NCI-H2196 treated with DMSO at 0.1 percent for 48 hours (cell line): Measurements from ENCODE around the gene SEZ6.

Experiments used
- DNase-seq: peaks from one replicate; lab custom pipeline; 2025; ENCODE audit not compliant: unreplicated experiment; lab: John Stamatoyannopoulos, UW

Gene SEZ6

GRCh38 chr17:28908640-28909167 lies 97.1 kb downstream of the SEZ6 start:
- no peak for DNase-seq

DNA sequence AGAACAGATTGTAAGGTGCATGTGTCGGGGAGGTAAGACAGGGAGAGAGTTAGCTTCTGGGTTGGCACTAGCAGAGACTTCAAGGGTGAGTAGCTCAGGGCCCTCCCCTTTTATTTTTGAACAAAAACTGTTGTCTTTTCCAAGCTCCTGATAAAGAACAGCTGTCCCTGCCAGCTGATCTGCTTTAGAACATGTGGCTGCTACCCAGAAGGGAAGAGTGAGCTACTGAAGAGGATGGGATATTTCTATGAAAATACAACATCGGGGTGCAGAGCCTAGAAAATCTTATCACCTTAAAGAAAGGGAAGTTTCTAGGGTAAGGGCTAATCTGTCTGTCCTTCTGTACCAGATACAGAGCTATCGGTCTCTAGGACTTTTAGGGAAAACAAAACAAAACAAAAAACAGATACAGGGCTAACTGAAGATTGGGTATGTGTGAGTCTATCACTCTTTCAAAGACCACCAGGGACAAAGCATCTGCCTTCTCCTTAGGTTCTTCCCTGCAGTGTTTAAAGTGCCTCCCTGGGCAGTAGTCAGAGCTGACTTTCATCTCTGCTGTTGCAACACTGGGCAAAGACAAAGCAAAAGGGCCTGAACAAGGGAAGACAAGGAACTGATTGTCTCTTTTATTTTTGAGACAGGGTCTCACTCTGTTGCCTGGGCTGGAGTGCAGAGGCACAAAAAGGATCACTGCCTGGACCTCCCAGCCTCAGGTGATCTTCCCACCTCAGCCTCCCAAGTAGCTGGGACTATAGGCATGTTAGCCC lies 97.9 kb downstream of the SEZ6 start:
- no peak for DNase-seq

DNA sequence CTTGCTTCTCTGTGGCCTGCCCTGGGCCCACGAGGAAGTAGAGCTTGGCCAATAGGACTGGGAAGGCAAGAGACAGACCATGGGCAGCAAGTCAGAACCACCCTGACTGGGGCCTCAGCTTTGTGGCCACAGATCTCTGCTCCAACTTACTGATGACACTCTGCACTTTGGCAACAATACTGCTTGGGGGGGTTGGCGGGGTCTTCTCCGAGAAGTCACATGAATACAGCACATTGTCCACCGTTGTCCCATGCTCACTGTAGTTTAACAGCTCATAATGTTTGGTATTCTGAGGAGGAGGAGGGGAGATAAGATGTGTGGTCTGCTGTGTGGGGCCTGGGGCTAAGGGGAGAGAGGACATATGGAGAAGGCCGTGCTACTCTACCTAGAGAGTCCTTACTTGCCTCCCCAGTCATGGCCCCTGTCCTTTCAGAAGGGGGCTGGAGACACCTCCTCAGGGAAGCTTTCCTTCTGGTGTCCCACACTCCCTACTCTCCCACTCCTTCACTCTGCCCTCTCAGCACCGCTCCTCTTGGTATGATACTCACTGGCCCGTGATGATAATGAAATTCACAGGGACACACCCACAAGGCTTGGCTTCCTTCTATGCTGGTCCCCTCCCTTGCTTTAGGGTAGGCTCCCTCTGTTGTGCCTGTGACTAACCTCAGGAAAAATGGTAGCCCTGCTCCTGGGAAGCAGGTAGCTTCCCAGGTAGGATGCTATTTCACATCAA lies 99.0 kb downstream of the SEZ6 start:
- no peak for DNase-seq

- DNase-seq, result no peak
These were observed 99.6 kb downstream of the SEZ6 start for GRCh38 chr17:28906276-28906675.
